Measurements from ENCODE around the gene HSPB1.

DNA sequence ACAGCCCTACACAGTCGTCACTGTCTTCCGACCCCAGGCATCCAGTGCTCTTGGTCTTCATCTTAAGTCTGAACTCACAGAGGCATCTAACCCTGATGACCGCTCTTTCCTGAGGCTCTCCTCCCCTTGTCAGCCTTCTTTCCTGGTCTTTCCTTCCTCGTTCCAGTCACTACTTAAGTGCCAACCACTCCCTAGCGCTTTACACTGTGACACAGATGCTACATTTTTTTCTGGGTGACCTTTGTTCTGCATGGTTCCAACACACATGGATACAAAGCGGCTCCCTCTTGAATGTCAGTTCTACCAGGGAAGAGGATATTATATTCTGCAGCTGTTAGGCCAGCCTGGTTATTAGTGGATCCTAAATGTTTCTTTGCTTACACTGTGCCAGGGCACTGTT, 43.6 kb downstream of the HSPB1 start:
- peak; percentile 40; the same call in 1 of the 2 replicates for TF ChIP-seq POLR2A (IDR thresholded peaks at IDR 0.05; ENCODE audit: low read depth, low read length)
- TF ChIP-seq POLR2AphosphoS5 (IDR thresholded peaks at IDR 0.05; ENCODE audit: low read depth, low read length) = no peak; the same call in 1 of the 2 replicates

All from GM12891 (cell line).